Inflammatory macrophage treated with lipopolysaccharide for 4 hours (primary cell): ENCODE results near the gene GALNTL6.
"Not testable (repeated sequence)": the region's sequence is repeated elsewhere in the genome, so short reads cannot be mapped to it uniquely, and the experiment has no call there.

Source experiments
- DNase-seq: peaks from one replicate; pipeline ENCODE4 v3.0.0-alpha.2; 2020

The GALNTL6 gene

DNA sequence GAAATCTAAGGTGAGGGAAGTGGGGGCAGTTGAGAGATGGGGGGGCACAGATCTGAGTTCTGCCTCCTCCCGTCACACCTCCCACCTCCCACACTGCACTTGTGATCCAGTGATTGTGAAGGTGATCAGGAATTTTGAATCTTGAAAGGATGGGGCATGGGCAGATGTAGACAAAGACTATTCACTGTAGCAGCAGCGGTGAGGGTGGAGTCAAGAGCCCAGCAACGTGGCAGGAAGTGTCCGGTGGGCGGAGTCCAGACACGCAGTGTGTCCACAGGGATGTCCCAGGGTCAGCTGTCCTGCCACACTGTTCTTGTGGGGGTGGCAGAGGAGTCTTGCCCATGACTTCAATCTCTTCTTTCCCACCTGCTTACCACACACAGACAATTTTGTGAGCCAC, 1024.9 kb downstream of the GALNTL6 start:
- no peak for DNase-seq

GRCh38 chr4:172838943-172839342, 1025.7 kb downstream of the GALNTL6 start:
- no peak for DNase-seq

GRCh38 chr4:172842779-172843178, 1029.6 kb downstream of the GALNTL6 start:
- no peak for DNase-seq

DNA sequence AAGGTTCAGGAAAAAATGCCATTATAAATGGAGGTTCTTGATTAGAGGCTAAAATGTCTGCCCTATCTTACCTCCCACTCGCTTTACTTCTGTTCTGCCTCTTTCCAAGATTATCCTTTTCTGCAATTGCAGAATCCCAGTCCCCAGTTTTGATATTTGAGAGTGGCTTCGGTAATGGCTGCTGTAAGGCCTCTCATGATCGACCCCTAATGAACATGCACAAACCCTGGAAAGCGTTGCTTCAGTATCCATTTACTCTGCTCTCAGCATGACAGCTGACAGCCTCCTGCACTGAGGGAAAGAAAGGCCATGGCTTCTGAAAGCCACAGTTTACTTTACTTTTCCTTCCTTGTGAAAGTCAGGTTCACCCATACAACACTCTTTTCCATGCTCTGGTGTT, 1030.0 kb downstream of the GALNTL6 start:
- DNase-seq = no peak

GRCh38 chr4:172844556-172844955, 1031.4 kb downstream of the GALNTL6 start:
- no peak for DNase-seq

DNA sequence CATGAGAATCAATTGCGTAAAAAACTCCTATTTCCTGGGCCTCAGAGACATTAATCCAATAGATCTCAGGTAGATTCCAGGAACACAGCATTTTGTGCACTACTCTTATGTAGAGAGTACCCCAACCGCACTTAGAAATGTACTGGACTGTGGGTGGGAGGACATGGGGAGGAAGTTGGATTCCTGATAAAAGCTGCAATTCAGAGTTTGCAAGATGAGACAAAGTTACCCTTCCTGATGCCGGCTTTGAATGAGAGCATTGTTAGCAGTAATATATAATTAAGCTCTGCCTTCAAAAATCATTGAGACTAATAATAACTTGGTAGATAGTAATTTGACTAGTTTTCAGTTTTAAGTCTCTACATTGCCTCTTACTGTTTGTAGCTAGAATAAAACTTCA, 1032.1 kb downstream of the GALNTL6 start:
- no peak for DNase-seq

DNA sequence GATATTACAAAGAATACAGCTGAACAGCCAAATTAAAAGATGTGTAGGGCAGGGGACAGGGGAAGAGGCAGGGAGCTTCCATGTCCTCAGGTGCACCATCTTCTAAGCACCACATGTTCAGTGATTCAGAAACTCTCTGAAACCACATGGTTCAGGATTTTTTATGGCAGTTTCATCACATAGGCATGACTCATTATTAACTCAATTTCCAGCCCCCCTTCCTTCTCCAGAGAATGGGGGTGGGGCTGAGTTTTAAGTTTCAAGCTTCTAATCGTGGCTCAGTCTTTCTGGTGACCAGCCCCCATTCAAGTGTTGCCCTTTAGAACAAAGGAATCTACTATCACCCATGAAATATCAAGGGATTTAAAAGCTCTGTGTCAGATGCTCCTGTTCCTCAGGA, 1037.6 kb downstream of the GALNTL6 start:
- no peak for DNase-seq

- no peak for DNase-seq
These were observed 1038.3 kb downstream of the GALNTL6 start for GRCh38 chr4:172851534-172851933.

- no peak for DNase-seq
These were observed 1043.8 kb downstream of the GALNTL6 start for GRCh38 chr4:172857026-172857425.

DNA sequence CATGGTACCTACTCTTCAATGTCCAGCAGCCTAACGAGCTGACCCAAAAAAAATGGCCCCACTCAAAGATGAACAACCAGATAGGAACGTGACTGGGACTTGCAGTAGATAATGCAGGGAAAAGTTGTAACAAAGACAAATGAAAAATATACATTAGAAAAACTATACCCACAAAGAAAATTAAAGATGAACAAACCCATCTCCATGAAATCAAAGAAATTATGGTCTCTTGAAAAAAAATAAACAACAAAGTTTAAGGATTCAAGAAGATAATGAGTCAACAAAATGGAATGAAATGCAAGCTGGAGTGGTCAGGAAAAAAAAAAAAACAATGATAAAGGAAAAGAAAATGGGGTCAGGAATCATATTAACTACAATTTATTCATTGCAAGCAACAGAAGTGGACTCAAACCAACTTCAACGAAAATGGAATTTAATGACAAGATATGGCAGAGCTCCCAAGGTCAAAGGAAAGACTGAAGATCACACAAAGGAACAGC, 1045.6 kb downstream of the GALNTL6 start:
- no peak for DNase-seq

GRCh38 chr4:172865103-172865502, 1051.9 kb downstream of the GALNTL6 start:
- no peak for DNase-seq

DNA sequence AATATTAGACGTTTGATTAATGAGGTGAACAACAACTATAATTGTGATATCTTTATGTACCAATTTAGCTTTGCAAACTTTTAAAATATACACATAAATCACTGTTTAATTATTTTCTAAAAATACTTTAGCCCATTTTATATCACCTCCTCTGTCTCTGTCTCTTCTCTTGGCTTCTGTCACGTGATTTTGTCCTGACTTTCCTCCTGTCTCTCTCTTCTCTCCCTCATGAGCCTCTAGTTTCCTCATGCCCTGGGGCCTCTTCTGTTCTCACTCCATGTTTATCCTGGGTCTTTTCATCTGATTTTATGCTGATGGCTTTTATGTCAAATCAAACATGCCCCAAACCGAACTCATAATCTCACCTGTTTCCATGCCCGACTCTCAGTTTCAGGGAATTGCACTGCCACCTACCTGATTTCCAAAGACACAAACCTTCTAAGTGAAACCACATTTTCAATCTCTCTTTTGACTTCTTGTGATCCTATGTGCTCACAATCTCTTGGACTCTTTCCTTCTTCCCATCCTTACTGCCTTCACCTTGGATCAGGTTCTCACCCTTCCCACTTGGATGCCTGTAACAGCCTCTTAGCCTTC, 1052.4 kb downstream of the GALNTL6 start:
- DNase-seq = no peak

DNA sequence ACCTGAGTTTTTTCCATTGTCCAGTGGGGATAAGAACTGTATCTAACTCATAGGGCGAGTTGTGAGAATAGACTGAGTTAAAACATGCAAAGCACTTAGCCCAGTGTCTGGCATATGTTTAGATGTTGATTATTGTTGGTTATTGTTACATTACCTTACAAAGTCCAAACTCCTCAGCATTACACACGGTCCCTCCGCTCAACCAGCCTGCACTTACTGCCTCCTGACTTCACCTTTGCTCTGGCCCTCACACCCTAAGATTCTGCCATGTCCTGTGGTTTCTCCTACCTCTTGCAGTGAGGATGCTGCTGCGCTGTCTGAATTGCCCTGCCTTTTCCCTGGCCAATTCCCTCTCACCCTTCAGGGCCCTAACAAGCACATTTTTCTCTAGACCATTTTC, 1053.2 kb downstream of the GALNTL6 start:
- no peak for DNase-seq

- no peak for DNase-seq
These were observed 1054.6 kb downstream of the GALNTL6 start for GRCh38 chr4:172867835-172868234.

DNA sequence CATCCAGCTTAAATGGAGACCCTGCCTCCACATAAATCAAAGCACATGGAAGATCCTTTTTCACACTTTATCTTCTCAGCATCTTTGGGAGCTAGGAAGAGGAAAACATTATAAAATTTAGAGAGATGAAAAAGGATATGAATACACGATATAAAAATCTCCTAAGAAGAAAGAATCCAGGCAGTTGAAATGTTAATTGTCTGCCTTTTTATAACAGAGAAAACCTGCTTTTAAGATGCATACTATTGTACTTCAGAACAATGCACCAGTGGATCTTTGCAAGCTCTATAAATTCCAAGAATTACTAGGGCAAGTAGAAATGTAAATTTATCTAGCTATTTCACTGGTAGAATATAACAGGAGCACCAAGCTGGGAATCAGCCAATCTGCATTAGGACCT, 1055.1 kb downstream of the GALNTL6 start:
- no peak for DNase-seq

DNA sequence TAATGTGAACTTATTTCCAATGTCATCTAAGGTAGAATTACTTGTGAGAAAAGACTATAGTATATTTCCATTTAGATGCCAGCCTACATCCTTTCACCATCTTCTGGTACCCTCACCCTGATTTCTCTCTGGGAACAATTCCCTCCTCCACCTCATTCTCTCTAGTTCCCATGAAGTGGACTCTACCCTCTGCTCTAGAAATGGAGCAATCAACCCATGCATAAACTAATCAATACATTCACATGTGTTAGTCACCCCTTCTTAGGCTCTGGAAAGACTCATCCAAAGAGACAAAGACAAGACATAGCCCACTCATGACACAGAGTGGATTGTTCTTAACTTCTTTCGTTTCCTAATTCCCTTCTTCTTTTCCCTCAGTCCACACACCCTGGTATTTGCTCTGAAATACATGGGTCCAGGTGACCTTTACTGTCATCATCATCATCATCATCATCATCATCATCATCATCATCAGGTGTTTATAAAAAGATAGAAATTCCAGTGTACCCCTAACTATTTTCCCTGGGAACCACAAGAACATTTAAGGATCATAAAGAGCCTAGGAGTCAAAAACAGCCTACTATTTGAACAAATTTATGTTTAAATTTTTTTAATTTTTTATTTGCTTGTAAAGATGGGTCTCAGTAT, 1056.5 kb downstream of the GALNTL6 start:
- DNase-seq = no peak

DNA sequence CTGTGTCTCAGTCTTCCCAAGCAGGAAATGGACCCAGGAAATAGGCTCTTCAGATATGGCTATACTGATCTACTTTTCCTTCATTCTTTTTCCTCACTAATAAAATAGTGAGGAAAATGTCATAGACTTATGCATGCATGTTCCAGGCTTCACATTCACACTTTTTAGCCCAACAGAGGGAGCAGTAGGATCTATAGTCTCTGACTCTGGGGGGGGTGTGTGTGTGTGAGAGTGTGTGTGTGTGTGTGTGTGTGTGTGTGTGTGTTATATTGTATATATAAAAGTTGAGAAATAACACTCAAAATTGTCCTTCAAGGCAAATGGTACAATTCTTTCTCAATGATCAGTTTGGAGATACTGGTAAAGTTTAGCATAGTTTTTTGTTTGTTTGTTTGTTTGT, 1058.2 kb downstream of the GALNTL6 start:
- no peak for DNase-seq

DNA sequence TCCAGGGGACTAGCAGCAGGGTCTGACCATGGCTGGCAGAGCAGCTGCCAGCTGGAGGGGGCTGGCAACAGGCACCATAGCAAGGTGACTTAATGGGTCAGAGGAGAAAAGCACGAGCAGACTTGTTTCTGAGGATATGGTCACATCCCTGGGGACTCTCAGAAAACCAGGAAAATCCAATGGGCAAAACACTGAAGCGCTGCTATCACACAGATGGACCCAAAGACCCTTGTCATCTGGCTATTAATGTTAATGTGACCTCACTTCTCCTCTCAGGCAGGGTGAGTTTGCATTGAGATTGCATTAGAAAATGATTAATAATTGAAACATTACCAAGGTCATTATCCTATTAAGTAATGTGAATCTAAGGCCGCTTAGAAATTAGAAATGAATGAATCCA, 1061.7 kb downstream of the GALNTL6 start:
- DNase-seq = no peak

DNA sequence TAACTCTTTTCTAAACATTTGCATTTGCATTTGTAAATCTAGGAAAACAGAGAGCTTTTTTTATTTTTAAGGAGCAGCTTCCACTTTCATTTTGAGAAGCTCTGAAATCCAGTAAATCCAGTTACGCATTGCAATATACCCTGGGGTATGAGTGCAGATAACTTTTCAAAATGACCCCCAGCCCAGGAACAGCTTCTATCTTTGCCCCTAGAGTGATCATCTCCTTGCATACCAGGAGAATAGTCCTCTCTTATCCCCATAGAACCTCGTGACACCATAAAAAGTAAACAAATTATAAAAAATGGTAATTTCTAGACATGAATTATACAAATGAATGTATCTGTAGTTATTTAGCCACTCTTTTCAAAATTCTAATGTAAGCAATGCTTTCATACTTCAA, 1063.2 kb downstream of the GALNTL6 start:
- DNase-seq = no peak

DNA sequence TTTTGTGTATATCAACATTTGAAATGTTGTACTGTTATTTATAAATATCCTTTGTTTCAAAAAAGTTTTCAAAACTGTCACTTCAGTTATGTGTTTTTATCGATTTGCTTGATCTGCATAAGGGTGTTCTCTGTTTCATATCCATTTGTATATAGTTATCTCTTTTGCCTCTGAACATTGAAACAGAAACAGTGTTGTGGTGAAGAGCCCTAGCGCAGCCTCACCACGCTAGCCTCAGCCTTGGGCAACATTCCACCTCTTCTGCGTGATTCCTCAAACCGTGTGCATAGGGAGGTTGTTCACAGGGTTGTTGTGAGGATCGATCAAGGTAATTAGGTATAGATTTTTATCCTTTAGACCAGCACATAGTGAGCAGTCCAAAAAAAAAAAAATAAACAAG, 1068.4 kb downstream of the GALNTL6 start:
- DNase-seq = no peak

GRCh38 chr4:172887358-172887757, 1074.2 kb downstream of the GALNTL6 start:
- not testable (repeated sequence) for DNase-seq

DNA sequence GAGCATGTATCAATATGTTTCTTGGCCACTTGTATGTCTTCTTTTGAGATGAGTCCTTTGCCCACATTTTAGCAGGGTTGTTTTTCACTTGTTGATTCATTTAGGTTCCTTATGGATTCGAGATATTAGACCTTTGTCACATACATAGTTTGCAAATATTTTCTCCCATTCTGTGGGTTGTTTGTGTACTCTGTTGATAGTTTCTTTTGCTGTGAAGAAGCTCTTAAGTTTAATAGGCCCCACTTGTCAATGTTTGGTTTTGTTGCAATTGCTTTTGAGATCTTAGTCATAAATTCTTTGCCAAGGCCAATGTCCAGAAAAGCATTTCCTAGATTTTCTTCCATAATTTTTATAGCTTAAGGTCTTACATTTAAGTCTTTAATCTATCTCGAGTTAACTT, 1074.8 kb downstream of the GALNTL6 start:
- DNase-seq = no peak

DNA sequence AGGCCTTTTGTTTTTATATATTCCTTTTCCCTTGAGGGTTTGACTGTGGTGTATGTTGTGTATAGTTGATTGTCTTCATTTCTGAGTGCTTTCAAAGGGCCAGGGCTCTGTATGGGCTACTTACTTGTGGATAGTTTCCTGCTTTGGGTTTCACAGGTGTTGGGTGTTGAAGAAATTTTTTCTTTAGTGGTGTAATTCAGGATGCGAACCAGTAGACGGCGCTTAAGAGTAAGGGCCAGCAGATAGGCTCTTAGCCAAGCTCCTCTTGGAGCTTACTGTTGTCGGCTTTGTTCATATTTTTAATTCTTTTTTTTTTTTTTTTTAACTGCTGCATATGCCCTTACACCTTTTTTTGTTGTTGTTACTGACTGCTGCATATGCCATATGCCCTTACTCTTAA, 1079.1 kb downstream of the GALNTL6 start:
- DNase-seq = peak; percentile 1

DNA sequence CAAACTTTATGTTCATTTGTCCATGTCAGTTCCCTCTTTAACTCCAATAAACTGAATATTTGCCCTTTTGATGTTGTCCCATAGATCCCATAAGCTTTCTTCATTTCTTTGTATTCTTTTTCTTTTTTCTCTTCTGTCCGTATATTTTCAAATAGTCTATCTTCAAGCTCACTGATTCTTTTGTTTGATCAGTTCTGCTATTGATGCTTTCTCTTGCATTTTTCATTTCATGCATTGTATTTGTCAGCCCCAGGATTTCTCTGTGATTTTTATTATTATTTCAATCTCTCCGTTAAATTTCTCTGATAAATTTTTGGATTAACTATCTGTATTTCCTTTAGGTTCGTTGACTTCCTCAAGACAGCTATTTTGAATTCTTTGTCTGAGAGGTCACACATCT, 1082.5 kb downstream of the GALNTL6 start:
- DNase-seq = no peak

DNA sequence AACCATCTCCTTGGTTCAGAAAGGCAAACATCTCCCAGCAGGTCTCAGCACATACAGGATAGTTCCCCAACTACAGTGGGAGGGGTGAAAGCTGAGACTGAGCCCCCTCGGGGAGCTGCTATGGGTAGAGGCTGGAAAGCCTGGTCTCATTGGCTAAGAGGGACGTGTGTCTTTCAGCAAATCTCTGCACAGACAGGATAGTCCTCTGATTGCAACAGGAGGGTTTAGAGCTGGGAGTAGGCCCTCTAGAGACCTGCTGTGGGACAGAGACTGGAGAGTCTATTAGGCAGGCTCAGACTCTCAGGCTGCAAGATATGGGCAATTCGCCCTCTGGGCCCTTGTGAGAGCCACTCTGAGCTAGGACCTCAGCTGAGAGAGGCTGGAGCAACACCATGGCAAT, 1083.8 kb downstream of the GALNTL6 start:
- DNase-seq = no peak
